Caco-2 (cell line): ENCODE results near the gene DPRX. TPM values are rescaled to one million over a fixed set of nuclear protein-coding genes. Genes with fewer than 3 reads are reported as not detected.
A peak's percentile ranks its signal among the peaks of the same experiment; 100 is the strongest.
"Not testable (repeated sequence)": the region's sequence is repeated elsewhere in the genome, so short reads cannot be mapped to it uniquely, and the experiment has no call there.

ENCODE experiments used
- BruUV-seq: library from RNA; stranded (reverse); fragments of 400-500 nt; replicated peaks from 2 replicates; lab custom pipeline; 2021; lab: Mats Ljungman, UMichigan
- CTCF ChIA-PET: fragments of 300-600 bp; sonication (Branson Sonifier 250); formaldehyde crosslinking; loops from one replicate; lab custom pipeline; 2022; ENCODE audit warnings: antibody characterized with exemption; lab: Charles Lee
- POLR2A ChIA-PET: fragments of 300-600 bp; sonication (Branson Sonifier 250); formaldehyde crosslinking; loops from one replicate; lab custom pipeline; 2022; ENCODE audit warnings: antibody characterized with exemption; lab: Charles Lee
- DNase-seq, 2 experiments: peaks; one replicate each; pipeline versions ENCODE4 v3.0.0 to v3.0.0-alpha.2; 2020 to 2022
- H3K27me3 ChIP-seq: replicated peaks from 2 replicates; pipeline ENCODE4 v1.6.0; 2011; ENCODE audit warnings: low read length; ENCODE audit not compliant: control insufficient read depth, insufficient read depth
- H3K36me3 ChIP-seq: 2 replicates; pipeline ENCODE4 v1.5.1; 2011; ENCODE audit warnings: low read length; ENCODE audit not compliant: control insufficient read depth, insufficient read depth
- H3K4me1 ChIP-seq: fragments of 250-450 bp; sonication (Bioruptor Pico); 2 replicates; pipeline ENCODE4 v1.5.1; 2020; ENCODE audit warnings: mild to moderate bottlenecking
- H3K4me3 ChIP-seq: 2 replicates; pipeline ENCODE4 v1.5.1; 2011; ENCODE audit warnings: low read depth, mild to moderate bottlenecking, control low read depth, low read length
- H3K9me3 ChIP-seq: fragments of 250-450 bp; sonication (Bioruptor Pico); 2 replicates; pipeline ENCODE4 v1.5.1; 2020; ENCODE audit warnings: mild to moderate bottlenecking, moderate library complexity
- H3K27ac Mint-ChIP-seq: one replicate; pipeline ENCODE4 v1.8.0; 2022; ENCODE audit warnings: mixed read lengths; ENCODE audit not compliant: unreplicated experiment
- H3K27me3 Mint-ChIP-seq: one replicate; pipeline ENCODE4 v1.8.0; 2022; ENCODE audit warnings: mixed read lengths; ENCODE audit not compliant: insufficient read depth, unreplicated experiment
- H3K36me3 Mint-ChIP-seq: one replicate; pipeline ENCODE4 v1.8.0; 2022; ENCODE audit warnings: mild to moderate bottlenecking, mixed read lengths; ENCODE audit not compliant: insufficient read depth, unreplicated experiment
- H3K4me1 Mint-ChIP-seq: one replicate; pipeline ENCODE4 v1.8.0; 2022; ENCODE audit warnings: low read depth, mixed read lengths; ENCODE audit not compliant: unreplicated experiment
- H3K4me3 Mint-ChIP-seq: one replicate; pipeline ENCODE4 v1.8.0; 2022; ENCODE audit warnings: mild to moderate bottlenecking, moderate library complexity, mixed read lengths; ENCODE audit not compliant: unreplicated experiment
- H3K9me3 Mint-ChIP-seq: one replicate; pipeline ENCODE4 v1.8.0; 2022; ENCODE audit warnings: mixed read lengths; ENCODE audit not compliant: unreplicated experiment
- CTCF ChIP-seq, 2 experiments: fragments of 200-600 bp in 1 of 2; IDR thresholded peaks; 1 replicate in 1 of 2; 2 replicates in 1 of 2; pipeline versions ENCODE4 v1.5.1 to v1.8.0; 2011 to 2022; ENCODE audit warnings: antibody characterized with exemption in 1 of 2, control low read depth in 1 of 2, inconsistent platforms in 1 of 2, low read depth in 1 of 2, low read length in 1 of 2, mild to moderate bottlenecking in 1 of 2, moderate library complexity in 1 of 2; ENCODE audit not compliant: insufficient read depth in 1 of 2, severe bottlenecking in 1 of 2, unreplicated experiment in 1 of 2
- intact Hi-C: fragments of 100-400 bp; cut with micrococcal nuclease; formaldehyde crosslinking; loops from one replicate; pipeline ENCODE4 v1.10.0; 2022; ENCODE audit not compliant: unreplicated experiment
- total RNA-seq: library from RNA; stranded (reverse); gene quantifications from 2 replicates; pipeline ENCODE4 v1.2.3, GENCODE V29; 2022

DPRX gene
- total RNA-seq, 1 experiment from 2014 or later, result not detected

GRCh38 chr19:53662209-53662608, 30.4 kb downstream of the DPRX start:
- Histone ChIP-seq H3K4me1 (0 out of 2 replicates have a peak, but pooled peaks cover 6% of the 10 kb centered on the region), H3K9me3 (peaks cover 18% of the 10 kb centered on the region), H3K36me3 (no peaks in the 10 kb centered on the region), H3K4me3 (no peak overlapping the region), H3K27me3 (no peaks in the 10 kb centered on the region)
- no TSS peak for BruUV-seq
- ChIA-PET CTCF (no interaction called here), POLR2A (no interaction called here)
- no peaks in the 10 kb centered on the region for H3K27me3 Mint-ChIP-seq
- peaks cover 12% of the 10 kb centered on the region for H3K4me1 Mint-ChIP-seq
- peak overlapping the region; percentile 50 for H3K27ac Mint-ChIP-seq
- TF ChIP-seq CTCF (IDR thresholded peaks at IDR 0.05; ENCODE audit: insufficient read depth in 1 of 2, low read depth in 1 of 2, low read length in 1 of 2, severe bottlenecking in 1 of 2, unreplicated experiment in 1 of 2), result no peak
- intact Hi-C loops, result loop anchor here (10.0 kb wide), 1 partner anchor 83 kb away; no protein-coding TSS in a partner anchor
- DNase-seq, result no peak
- H3K9me3 Mint-ChIP-seq, result peaks cover 24% of the 10 kb centered on the region
- no peak overlapping the region for H3K4me3 Mint-ChIP-seq
- H3K36me3 Mint-ChIP-seq, result peaks cover 14% of the 10 kb centered on the region

GRCh38 chr19:53664152-53664551, 32.4 kb downstream of the DPRX start:
- Mint-ChIP-seq H3K4me3 (no peak overlapping the region), H3K4me1 (peaks cover 7% of the 10 kb centered on the region), H3K27ac (no peak overlapping the region), H3K36me3 (peaks cover 4% of the 10 kb centered on the region), H3K27me3 (no peaks in the 10 kb centered on the region), H3K9me3 (peaks cover 17% of the 10 kb centered on the region)
- Histone ChIP-seq H3K4me1 (no peaks in the 10 kb centered on the region), H3K4me3 (no peak overlapping the region), H3K27me3 (no peaks in the 10 kb centered on the region), H3K36me3 (no peaks in the 10 kb centered on the region), H3K9me3 (0 out of 2 replicates have a peak, but pooled peaks cover 4% of the 10 kb centered on the region)
- ChIA-PET POLR2A (no interaction called here), CTCF (no interaction called here)
- no peak for DNase-seq
- BruUV-seq, result no TSS peak
- intact Hi-C loops, result loop anchor here (10.0 kb wide), 1 partner anchor 81 kb away; no protein-coding TSS in a partner anchor
- no peak for TF ChIP-seq CTCF (IDR thresholded peaks at IDR 0.05; ENCODE audit: insufficient read depth in 1 of 2, low read depth in 1 of 2, low read length in 1 of 2, severe bottlenecking in 1 of 2, unreplicated experiment in 1 of 2)

- no peak overlapping the region for H3K4me3 Mint-ChIP-seq
- Histone ChIP-seq H3K4me3 (no peak overlapping the region), H3K36me3 (no peaks in the 10 kb centered on the region), H3K4me1 (no peaks in the 10 kb centered on the region), H3K27me3 (no peaks in the 10 kb centered on the region), H3K9me3 (0 out of 2 replicates have a peak, but pooled peaks cover 4% of the 10 kb centered on the region)
- H3K9me3 Mint-ChIP-seq, result peaks cover 12% of the 10 kb centered on the region
- peaks cover 4% of the 10 kb centered on the region for H3K4me1 Mint-ChIP-seq
- H3K36me3 Mint-ChIP-seq, result no peaks in the 10 kb centered on the region
- no peak for DNase-seq
- ChIA-PET CTCF (interaction anchor here (0.6 kb wide), 1 partner anchor 240 kb away, joined by 4 read pairs; no protein-coding TSS in a partner anchor), POLR2A (no interaction called here)
- H3K27me3 Mint-ChIP-seq, result no peaks in the 10 kb centered on the region
- no TSS peak for BruUV-seq
- TF ChIP-seq CTCF (IDR thresholded peaks at IDR 0.05; ENCODE audit: insufficient read depth in 1 of 2, low read depth in 1 of 2, low read length in 1 of 2, severe bottlenecking in 1 of 2, unreplicated experiment in 1 of 2), result no peak
- intact Hi-C loops, result loop anchor here (10.0 kb wide), 1 partner anchor 80 kb away; no protein-coding TSS in a partner anchor
- H3K27ac Mint-ChIP-seq, result no peak overlapping the region
Observed at GRCh38 chr19:53664760-53665159, 33.0 kb downstream of the DPRX start.

GRCh38 chr19:53666331-53666730, 34.5 kb downstream of the DPRX start:
- H3K27ac Mint-ChIP-seq, H3K36me3 ChIP-seq, H3K4me1 Mint-ChIP-seq, H3K27me3 ChIP-seq, H3K4me1 ChIP-seq, H3K4me3 Mint-ChIP-seq, DNase-seq, H3K36me3 Mint-ChIP-seq, H3K4me3 ChIP-seq, POLR2A ChIA-PET, H3K27me3 Mint-ChIP-seq, BruUV-seq, H3K9me3 ChIP-seq: not testable (repeated sequence)
- intact Hi-C loops, result loop anchor here (10.0 kb wide), 1 partner anchor 78 kb away; no protein-coding TSS in a partner anchor
- CTCF ChIA-PET, result interaction anchor here (0.6 kb wide), 1 partner anchor 364 kb away, joined by 4 read pairs; no protein-coding TSS in a partner anchor
- H3K9me3 Mint-ChIP-seq, result peaks cover 12% of the 10 kb centered on the region

GRCh38 chr19:53668804-53669203, 37.0 kb downstream of the DPRX start:
- DNase-seq, BruUV-seq, H3K27me3 Mint-ChIP-seq, H3K4me3 Mint-ChIP-seq, H3K36me3 Mint-ChIP-seq, POLR2A ChIA-PET, H3K4me1 ChIP-seq, H3K27me3 ChIP-seq, H3K4me1 Mint-ChIP-seq, H3K36me3 ChIP-seq, H3K9me3 ChIP-seq, H3K27ac Mint-ChIP-seq, H3K4me3 ChIP-seq, H3K9me3 Mint-ChIP-seq, CTCF ChIA-PET: not testable (repeated sequence)
- intact Hi-C loops, result loop anchor here (10.0 kb wide), 1 partner anchor 76 kb away; no protein-coding TSS in a partner anchor
